ENCODE measurements around the gene FAM3A.
"Not testable (repeated sequence)": the region's sequence is repeated elsewhere in the genome, so short reads cannot be mapped to it uniquely, and the experiment has no call there.

The FAM3A gene

GRCh38 chrX:154515966-154516655 is at the start of gene FAM3A:
Gene FAM3A (minus strand): TSS chrX:154516232. CDS start chrX:154515772, 460 bp downstream.
- DNase-seq (ENCODE audit: low spot score), result peak; percentile 92

GRCh38 chrX:154562295-154562694 is 46.3 kb upstream of the FAM3A start:
- DNase-seq (ENCODE audit: low spot score), result not testable (repeated sequence)

- not testable (repeated sequence) for DNase-seq (ENCODE audit: low spot score)
Observed at GRCh38 chrX:154560326-154560725, 44.3 kb upstream of the FAM3A start.

- not testable (repeated sequence) for DNase-seq (ENCODE audit: low spot score)
Observed at GRCh38 chrX:154558896-154559295, 42.9 kb upstream of the FAM3A start.

- DNase-seq (ENCODE audit: low spot score), result not testable (repeated sequence)
Observed at GRCh38 chrX:154558060-154558690, 42.1 kb upstream of the FAM3A start.

- not testable (repeated sequence) for DNase-seq (ENCODE audit: low spot score)
Observed at GRCh38 chrX:154552112-154552806, 36.2 kb upstream of the FAM3A start.

- no peak for DNase-seq (ENCODE audit: low spot score)
Observed at GRCh38 chrX:154549766-154550165, 33.7 kb upstream of the FAM3A start.

GRCh38 chrX:154548028-154548316 is 31.9 kb upstream of the FAM3A start:
- no peak for DNase-seq (ENCODE audit: low spot score)

GRCh38 chrX:154547245-154548027 is 31.4 kb upstream of the FAM3A start, which contains the start of gene IKBKG:
Gene IKBKG (plus strand): TSS chrX:154547620. CDS start chrX:154552003, 4,383 bp downstream.
- DNase-seq (ENCODE audit: low spot score), result peak; percentile 90

GRCh38 chrX:154546354-154547244 is 30.6 kb upstream of the FAM3A start, which contains the start of gene G6PD:
Gene G6PD (minus strand): TSS chrX:154546846. CDS start chrX:154546155, 691 bp downstream.
- DNase-seq (ENCODE audit: low spot score), result peak; percentile 79

- no peak for DNase-seq (ENCODE audit: low spot score)
Observed at GRCh38 chrX:154545673-154546274, 29.7 kb upstream of the FAM3A start.

- DNase-seq (ENCODE audit: low spot score), result peak; percentile 24
Observed at GRCh38 chrX:154542723-154543424, 26.8 kb upstream of the FAM3A start.

- DNase-seq (ENCODE audit: low spot score), result peak; percentile 49
Observed at GRCh38 chrX:154541896-154542722, 26.1 kb upstream of the FAM3A start.

- no peak for DNase-seq (ENCODE audit: low spot score)
Observed at GRCh38 chrX:154541589-154541895, 25.5 kb upstream of the FAM3A start.

GRCh38 chrX:154540897-154541535 is 25.0 kb upstream of the FAM3A start:
- no peak for DNase-seq (ENCODE audit: low spot score)

GRCh38 chrX:154540365-154540764 is 24.3 kb upstream of the FAM3A start:
- DNase-seq (ENCODE audit: low spot score), result not testable (repeated sequence)

- DNase-seq (ENCODE audit: low spot score), result no peak
Observed at GRCh38 chrX:154539077-154539476, 23.0 kb upstream of the FAM3A start.

- no peak for DNase-seq (ENCODE audit: low spot score)
Observed at GRCh38 chrX:154535892-154536291, 19.9 kb upstream of the FAM3A start.

Data from CD4-positive, alpha-beta T cell treated with Interleukin-2 at 100 ng/mL for 4 hours (primary cell).